GM19023 (cell line): ENCODE results near the gene MED27.

Experiments used
- ATAC-seq: cut with Tn5 transposase; IDR thresholded peaks from one replicate; pipeline ENCODE4 v1.9.1; 2021; ENCODE audit warnings: mild to moderate bottlenecking, moderate library complexity; ENCODE audit not compliant: unreplicated experiment

MED27 gene

DNA sequence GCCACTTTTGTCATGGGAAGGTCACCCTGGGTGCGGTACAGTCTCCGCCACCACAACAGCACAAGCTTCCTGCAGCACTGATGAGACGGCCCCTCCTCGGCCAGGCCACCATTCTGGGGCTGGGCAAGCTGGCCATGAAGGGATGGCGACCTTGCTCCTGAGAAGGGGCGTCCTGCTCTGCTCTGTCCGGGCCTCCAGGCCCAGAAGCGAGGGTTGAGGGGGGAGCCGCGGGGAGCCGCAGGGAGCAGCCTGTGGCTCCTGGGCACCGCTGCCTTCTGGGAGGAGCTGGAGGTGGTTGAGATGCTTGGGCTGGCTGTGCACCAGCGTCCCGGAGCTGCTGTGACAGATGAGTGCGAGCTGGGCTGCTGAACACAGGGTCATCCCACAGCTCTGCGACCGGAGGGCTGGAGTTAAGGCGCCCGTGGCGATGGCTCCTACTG, 255.5 kb downstream of the MED27 start:
- ATAC-seq, result no peak

DNA sequence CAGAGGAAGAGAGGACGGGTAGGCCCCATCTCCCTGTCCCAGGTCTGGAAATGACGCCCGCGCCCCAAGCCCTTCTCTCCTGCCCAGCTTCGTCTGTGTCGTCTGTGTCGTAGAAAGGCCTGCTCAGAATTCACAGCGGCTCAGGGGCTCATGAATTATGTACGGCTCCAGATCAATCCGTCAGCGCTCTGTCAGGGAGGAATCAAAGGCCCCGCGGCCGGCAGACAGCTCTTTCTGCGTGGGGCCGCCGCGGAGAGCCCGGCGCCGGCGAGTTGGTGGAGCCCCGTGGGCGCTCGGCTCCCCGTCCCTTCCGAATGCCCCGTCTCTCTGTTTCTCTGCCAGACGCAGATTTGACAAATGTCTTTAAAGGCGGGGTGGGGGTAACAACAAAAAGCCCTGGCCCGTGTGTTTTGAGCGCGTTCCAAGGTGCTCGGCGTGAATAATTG, 255.9 kb downstream of the MED27 start:
- ATAC-seq, result no peak

DNA sequence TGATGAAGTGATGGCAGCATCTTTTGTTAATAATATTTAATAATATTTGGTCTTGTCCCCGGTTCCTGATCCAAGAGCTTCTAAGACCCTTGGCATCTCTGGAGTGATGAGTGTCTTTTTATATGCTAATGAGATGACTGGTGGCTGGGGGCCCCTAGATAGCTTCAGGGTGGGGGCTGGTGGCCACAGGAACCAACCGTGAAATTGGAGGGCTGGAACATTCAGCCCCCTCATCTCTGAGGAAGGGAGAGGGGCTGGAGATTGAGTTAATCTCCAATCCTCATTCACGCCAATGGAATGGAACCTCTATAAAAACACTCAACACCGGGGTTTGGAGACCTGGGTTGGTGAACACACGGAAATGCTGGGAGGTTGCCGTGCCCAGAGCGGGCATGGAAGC, 261.6 kb downstream of the MED27 start:
- no peak for ATAC-seq

DNA sequence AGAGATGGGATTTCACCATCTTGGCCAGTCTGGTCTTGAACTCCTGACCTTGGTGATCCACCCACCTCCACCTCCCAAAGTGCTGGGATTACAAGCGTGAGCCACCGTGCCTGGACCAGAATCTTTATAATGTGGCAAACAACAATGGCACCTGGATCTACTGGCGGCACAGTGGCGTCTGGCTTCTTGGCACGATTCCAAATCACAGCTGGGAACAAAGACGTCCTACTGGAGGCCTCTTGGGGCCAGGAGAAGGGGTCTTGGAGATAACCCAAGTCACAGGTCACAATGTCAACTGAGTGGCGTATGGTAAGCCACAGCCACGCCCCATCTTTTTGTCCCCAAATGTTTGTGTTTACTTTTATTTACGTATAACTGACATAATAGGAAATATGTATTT, 262.0 kb downstream of the MED27 start:
- no peak for ATAC-seq

DNA sequence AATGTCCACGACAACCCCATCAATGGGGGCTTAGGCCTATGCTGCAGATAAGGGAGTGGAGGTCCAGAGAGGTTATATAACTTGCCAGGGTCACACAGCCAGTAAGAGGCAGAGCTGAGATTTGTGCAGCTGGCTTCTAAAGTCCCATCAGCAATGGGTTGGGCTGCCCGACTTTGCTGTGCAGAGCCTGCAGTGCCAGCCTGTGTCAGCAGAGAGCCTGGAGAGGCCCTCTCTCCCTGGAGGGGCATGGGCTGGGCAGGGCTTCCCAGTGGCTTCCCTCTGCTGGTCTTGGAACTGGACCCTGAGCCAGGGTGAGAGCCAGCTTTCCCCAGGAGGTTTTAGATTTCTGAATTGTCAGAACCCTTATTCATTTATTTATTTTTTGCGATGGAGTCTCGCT, 262.6 kb downstream of the MED27 start:
- no peak for ATAC-seq

DNA sequence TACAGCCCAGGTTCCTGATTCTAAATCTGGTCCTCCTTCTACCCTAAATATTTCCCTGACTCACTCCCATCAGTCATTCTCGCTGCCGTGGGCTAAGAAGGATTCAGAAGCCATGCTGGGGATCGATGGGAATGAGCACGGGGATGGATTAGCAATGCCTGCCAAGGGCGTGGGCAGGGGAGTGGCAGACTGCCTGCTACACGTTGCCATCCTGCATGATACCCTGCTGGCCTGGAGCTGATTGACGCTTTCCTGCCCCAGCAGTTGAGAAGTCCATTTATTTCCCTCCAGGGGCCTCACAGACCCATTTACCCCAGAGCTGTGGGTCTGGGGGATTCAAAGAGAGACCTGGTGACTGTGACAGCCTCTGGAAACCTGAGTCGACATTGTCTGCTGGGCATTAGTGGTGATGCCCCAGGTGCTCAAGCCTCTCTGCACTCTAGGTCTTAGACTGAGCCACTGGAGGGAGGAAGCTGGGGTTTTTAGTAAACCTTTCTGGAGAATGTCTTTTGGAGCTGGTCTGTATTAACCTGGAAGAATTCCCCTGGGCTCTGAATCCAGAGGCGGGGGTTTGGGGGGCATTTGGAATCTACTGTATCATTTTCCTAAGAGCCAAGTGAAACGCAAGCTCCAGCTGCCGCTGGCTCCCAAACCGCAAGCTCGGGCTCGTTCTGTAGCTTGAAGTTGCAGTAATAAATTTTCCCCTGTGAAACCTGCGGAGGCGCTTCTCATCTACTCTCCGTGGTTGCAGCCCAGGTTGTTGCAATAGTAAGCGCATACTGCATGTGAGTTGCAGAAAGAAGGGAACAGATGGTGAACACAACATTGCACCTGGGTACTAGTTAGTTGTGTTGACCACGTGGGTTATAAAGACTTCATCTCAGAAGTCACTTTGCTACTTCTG, 263.4 kb downstream of the MED27 start:
- no peak for ATAC-seq

DNA sequence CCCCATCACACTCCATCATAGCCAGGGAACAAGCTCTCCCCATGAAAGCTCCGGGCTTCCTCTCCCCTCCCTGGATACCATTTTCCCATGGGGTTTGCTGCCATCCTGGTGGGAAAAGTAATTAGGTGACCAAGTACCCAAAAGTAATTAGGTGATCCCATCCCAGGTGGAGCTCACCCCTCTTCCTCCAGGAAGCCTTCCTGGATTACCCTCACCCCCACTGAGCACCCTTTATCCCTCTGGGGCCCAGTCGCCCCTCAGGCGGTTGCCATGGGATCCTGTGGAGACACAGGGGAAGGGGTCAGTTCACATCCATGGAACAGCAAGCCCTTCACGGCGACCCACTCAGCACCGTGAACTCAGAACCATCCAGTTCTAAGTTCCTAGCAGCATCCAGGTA, 265.0 kb downstream of the MED27 start:
- ATAC-seq, result no peak

DNA sequence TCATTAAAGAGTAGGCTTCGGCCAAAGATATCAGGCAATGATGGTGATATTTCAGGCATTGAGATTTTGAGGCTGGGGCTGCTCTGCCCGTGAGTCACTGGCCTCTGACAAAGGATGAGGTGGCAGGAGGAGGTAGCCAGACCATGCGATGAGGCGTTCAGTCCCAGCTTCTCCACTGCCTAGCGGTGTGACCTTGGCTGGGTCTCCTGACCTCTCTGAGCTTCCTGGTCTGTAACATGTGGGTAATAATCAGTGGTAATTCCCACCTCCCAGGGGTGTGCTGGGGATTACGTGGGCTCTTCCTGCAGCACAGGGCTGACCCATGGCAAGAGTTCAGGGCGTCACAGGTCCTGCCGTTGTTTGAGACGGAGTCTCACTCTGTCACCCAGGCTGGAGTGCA, 266.6 kb downstream of the MED27 start:
- ATAC-seq, result no peak

DNA sequence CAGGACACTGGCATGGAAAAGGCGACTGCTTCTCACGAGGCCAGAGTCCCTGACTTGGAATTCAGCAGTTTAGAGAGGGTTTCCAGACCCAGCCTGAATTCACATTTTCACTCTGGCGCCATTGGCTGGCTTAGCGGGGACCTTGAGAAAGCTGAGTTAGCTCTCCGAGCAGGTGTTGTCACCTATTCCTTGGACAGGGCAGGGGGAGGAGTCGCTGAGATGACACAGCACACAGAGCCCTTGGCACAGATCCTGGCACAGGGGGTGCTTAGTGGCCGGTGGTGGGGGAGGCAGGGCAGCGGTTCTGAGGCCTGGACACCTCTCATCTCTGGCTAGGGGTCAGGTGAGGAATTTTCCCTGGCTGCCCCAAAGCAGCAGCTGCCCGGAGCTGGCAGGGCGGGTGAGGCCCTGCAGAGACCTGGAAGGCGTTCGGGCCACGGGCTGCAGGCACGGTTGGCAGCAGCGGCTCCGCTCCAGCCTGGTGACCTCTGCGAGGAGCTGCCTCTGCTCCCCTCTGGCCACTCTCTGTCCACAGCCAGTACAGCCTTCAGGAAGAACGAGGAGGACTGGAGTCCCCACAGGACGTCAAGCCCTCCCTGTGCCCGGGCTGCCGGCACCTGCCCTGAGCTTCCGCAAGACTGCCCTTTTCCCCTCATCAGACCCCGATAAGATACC, 267.4 kb downstream of the MED27 start:
- ATAC-seq, result no peak

DNA sequence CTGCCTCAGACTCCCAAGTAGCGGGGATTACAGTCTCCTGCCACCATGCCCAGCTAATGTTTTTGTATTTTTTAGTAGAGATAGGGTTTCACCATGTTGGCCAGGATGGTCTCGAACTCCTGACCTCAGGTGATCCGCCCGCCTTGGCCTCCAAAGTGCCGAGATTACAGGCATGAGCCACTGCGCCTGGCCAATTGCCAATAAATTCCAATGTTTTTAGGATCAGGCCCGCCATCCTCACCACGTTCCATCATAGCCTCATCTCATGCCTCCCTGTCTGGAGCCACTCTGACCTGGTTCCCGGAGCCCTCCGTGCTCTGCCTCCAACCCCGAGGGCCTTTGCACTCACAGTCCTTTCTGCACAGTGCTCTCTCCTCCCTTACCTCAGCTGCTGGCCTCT, 268.3 kb downstream of the MED27 start:
- ATAC-seq, result no peak

DNA sequence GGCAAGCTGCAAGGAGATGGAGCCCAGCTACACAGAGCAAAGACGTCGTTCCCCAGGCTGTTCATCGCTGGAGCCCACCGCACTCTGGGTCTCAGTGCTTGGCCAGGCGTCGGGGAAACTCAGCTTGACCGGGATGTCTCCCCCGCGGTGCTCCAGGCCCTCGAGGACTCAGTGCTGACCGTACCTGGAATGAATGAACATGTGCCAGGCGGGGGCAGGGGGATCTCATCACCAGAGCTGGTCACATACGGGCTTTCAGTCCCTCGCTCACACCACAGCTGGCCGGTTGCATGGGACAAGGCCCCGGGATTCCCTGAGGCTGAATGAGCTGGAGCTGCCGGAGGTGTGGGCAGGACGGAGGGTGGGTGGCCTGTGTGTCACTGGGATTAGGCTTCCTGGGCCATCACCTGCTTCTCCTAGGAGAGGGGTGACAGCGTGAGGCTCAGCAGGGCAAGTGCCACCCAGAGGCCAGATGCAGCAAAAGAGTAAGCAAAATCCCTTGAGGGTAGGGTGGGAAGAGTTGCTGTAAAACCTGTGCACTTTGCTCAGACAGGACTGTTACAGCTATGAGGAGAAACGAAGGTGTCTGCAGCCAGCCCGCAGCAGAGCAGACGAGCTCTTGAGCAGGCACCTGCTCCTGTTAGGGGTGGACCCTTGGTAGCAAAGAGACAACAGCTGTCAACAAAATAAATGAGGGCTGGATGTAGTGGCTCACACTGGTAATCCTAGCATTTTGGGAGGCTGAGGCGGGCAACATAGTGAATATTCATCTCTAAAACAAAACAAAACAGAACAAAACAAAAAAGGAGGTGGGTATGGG, 269.1 kb downstream of the MED27 start:
- no peak for ATAC-seq
